ENCODE data around the gene HBG1. TPM values are rescaled to one million over a fixed set of nuclear protein-coding genes. Genes with fewer than 3 reads are reported as not detected.

HBG1 gene
- total and polyA plus RNA-seq, 3 donors from 2014 or later, result not detected

Other genes with a start within 250 kb of the HBG1 start
- gene OR52J3, start 203.3 kb downstream of the HBG1 start, total RNA-seq, result not detected
- gene OR52J3, start 203.3 kb downstream of the HBG1 start, polyA plus RNA-seq (ENCODE audit: insufficient read depth, low read depth, low replicate concordance), result not detected
- gene OR52E2, start 190.2 kb downstream of the HBG1 start, total RNA-seq, result under 1 TPM in 1 of 2 donors, not detected in 1; 0.37 TPM
- not detected for gene OR52E2, start 190.2 kb downstream of the HBG1 start, polyA plus RNA-seq (ENCODE audit: insufficient read depth, low read depth, low replicate concordance)
- not detected for gene OR52E1, start 180.3 kb downstream of the HBG1 start, total RNA-seq
- gene OR52E1, start 180.3 kb downstream of the HBG1 start, polyA plus RNA-seq (ENCODE audit: insufficient read depth, low read depth, low replicate concordance), result not detected
- under 1 TPM; 0.37 to 0.55 TPM for gene OR52A5, start 111.5 kb downstream of the HBG1 start, total RNA-seq
- gene OR52A5, start 111.5 kb downstream of the HBG1 start, polyA plus RNA-seq (ENCODE audit: insufficient read depth, low read depth, low replicate concordance), result not detected
- gene OR52A1, start 95.1 kb downstream of the HBG1 start, total RNA-seq, result under 1 TPM; 0.19 to 0.47 TPM
- gene OR52A1, start 95.1 kb downstream of the HBG1 start, polyA plus RNA-seq (ENCODE audit: insufficient read depth, low read depth, low replicate concordance), result not detected
- gene OR51V1, start 49.2 kb downstream of the HBG1 start, total RNA-seq, result not detected
- not detected for gene OR51V1, start 49.2 kb downstream of the HBG1 start, polyA plus RNA-seq (ENCODE audit: insufficient read depth, low read depth, low replicate concordance)
- gene HBB, start 22.8 kb downstream of the HBG1 start, total RNA-seq, result 10 to 100 TPM in 1 of 2 donors, not detected in 1; 11.8 TPM
- 55.6 TPM for gene HBB, start 22.8 kb downstream of the HBG1 start, polyA plus RNA-seq (ENCODE audit: insufficient read depth, low read depth, low replicate concordance)
- not detected for gene HBD, start 15.4 kb downstream of the HBG1 start, total RNA-seq
- gene HBD, start 15.4 kb downstream of the HBG1 start, polyA plus RNA-seq (ENCODE audit: insufficient read depth, low read depth, low replicate concordance), result not detected
- not detected for gene HBG2, start 4.9 kb upstream of the HBG1 start, total RNA-seq
- gene HBG2, start 4.9 kb upstream of the HBG1 start, polyA plus RNA-seq (ENCODE audit: insufficient read depth, low read depth, low replicate concordance), result not detected
- under 1 TPM in 1 of 2 donors, not detected in 1; 0.87 TPM for gene HBE1, start 20.1 kb upstream of the HBG1 start, total RNA-seq
- not detected for gene HBE1, start 20.1 kb upstream of the HBG1 start, polyA plus RNA-seq (ENCODE audit: insufficient read depth, low read depth, low replicate concordance)
- under 1 TPM in 1 of 2 donors, not detected in 1; 0.74 TPM for gene OR51B4, start 52.1 kb upstream of the HBG1 start, total RNA-seq
- gene OR51B4, start 52.1 kb upstream of the HBG1 start, polyA plus RNA-seq (ENCODE audit: insufficient read depth, low read depth, low replicate concordance), result not detected
- gene OR51B2, start 74.4 kb upstream of the HBG1 start, total RNA-seq, result under 1 TPM in 1 of 2 donors, not detected in 1; 0.74 TPM
- not detected for gene OR51B2, start 74.4 kb upstream of the HBG1 start, polyA plus RNA-seq (ENCODE audit: insufficient read depth, low read depth, low replicate concordance)
- gene OR51B5, start 93.7 kb upstream of the HBG1 start, total RNA-seq, result 1 to 10 TPM; 1.3 to 2.7 TPM
- 0.78 TPM for gene OR51B5, start 93.7 kb upstream of the HBG1 start, polyA plus RNA-seq (ENCODE audit: insufficient read depth, low read depth, low replicate concordance)
- not detected for gene OR51B6, start 101.7 kb upstream of the HBG1 start, total RNA-seq
- not detected for gene OR51B6, start 101.7 kb upstream of the HBG1 start, polyA plus RNA-seq (ENCODE audit: insufficient read depth, low read depth, low replicate concordance)
- gene OR51M1, start 134.0 kb upstream of the HBG1 start, total RNA-seq, result not detected
- gene OR51M1, start 134.0 kb upstream of the HBG1 start, polyA plus RNA-seq (ENCODE audit: insufficient read depth, low read depth, low replicate concordance), result not detected
- not detected for gene OR51Q1, start 172.3 kb upstream of the HBG1 start, total RNA-seq
- gene OR51Q1, start 172.3 kb upstream of the HBG1 start, polyA plus RNA-seq (ENCODE audit: insufficient read depth, low read depth, low replicate concordance), result not detected
- gene OR51I1, start 191.7 kb upstream of the HBG1 start, total RNA-seq, result 1 to 10 TPM in 1 of 2 donors, under 1 TPM in 1; 0.74 to 1.1 TPM
- gene OR51I1, start 191.7 kb upstream of the HBG1 start, polyA plus RNA-seq (ENCODE audit: insufficient read depth, low read depth, low replicate concordance), result not detected
- gene OR51I2, start 199.5 kb upstream of the HBG1 start, total RNA-seq, result not detected
- not detected for gene OR51I2, start 199.5 kb upstream of the HBG1 start, polyA plus RNA-seq (ENCODE audit: insufficient read depth, low read depth, low replicate concordance)
- gene OR52D1, start 238.8 kb upstream of the HBG1 start, total RNA-seq, result not detected
- gene OR52D1, start 238.8 kb upstream of the HBG1 start, polyA plus RNA-seq (ENCODE audit: insufficient read depth, low read depth, low replicate concordance), result not detected

Measured in testis (tissue), 3 donors.